ENCODE results near the gene ZNF672. TPM values are rescaled to one million over a fixed set of nuclear protein-coding genes. Genes with fewer than 3 reads are reported as not detected.
A peak's percentile ranks its signal among the peaks of the same experiment; 100 is the strongest.

Gene ZNF672
- total and polyA plus RNA-seq, 2 experiments from 2014 or later: 10.3 to 39.7 TPM

- peaks cover 32% of the 10 kb centered on the region for H3K4me1 Mint-ChIP-seq
- no peaks in the 10 kb centered on the region for H3K9me2 ChIP-seq (ENCODE audit: insufficient read depth)
- no peak overlapping the region; the same call in 2 of the 3 replicates for H3K4me3 Mint-ChIP-seq
- no peak overlapping the region for H3K4me2 ChIP-seq
- H3K4me1 ChIP-seq (ENCODE audit: insufficient read depth): 0 out of 2 replicates have a peak, but pooled peaks cover 5% of the 10 kb centered on the region
- peaks cover 4% of the 10 kb centered on the region for H4K20me1 ChIP-seq (replicated peaks; ENCODE audit: insufficient read depth)
- H3K27me3 ChIP-seq (ENCODE audit: insufficient read depth): no peaks in the 10 kb centered on the region
- no peak overlapping the region for H3K27ac ChIP-seq (ENCODE audit: low read depth)
- no peak for ATAC-seq
- H3K27me3 Mint-ChIP-seq (ENCODE audit: insufficient read depth, low read depth, poor library complexity): peaks cover 7% of the 10 kb centered on the region
- H3K36me3 ChIP-seq (ENCODE audit: insufficient read depth): peaks cover 6% of the 10 kb centered on the region; the same call in 1 of the 2 replicates
- TF ChIP-seq EZH2phosphoT487 (IDR thresholded peaks at IDR 0.05; ENCODE audit: unreplicated experiment) (no peak), CREB1 (CRISPR knock-in tag; IDR thresholded peaks at IDR 0.05; ENCODE audit: low read depth) (no peak), NANOG (IDR thresholded peaks at IDR 0.05; ENCODE audit: borderline replicate concordance) (no peak), JUNB (IDR thresholded peaks at IDR 0.05; ENCODE audit: unreplicated experiment) (no peak), REST (IDR thresholded peaks at IDR 0.05; ENCODE audit: unreplicated experiment) (no peak), EZH2 (IDR thresholded peaks at IDR 0.05; ENCODE audit: low read depth, unreplicated experiment) (no peak)
- TF ChIP-seq, protein P1, sequence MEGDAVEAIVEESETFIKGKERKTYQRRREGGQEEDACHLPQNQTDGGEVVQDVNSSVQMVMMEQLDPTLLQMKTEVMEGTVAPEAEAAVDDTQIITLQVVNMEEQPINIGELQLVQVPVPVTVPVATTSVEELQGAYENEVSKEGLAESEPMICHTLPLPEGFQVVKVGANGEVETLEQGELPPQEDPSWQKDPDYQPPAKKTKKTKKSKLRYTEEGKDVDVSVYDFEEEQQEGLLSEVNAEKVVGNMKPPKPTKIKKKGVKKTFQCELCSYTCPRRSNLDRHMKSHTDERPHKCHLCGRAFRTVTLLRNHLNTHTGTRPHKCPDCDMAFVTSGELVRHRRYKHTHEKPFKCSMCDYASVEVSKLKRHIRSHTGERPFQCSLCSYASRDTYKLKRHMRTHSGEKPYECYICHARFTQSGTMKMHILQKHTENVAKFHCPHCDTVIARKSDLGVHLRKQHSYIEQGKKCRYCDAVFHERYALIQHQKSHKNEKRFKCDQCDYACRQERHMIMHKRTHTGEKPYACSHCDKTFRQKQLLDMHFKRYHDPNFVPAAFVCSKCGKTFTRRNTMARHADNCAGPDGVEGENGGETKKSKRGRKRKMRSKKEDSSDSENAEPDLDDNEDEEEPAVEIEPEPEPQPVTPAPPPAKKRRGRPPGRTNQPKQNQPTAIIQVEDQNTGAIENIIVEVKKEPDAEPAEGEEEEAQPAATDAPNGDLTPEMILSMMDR (conservative IDR thresholded peaks at IDR 0.05; ENCODE audit: low read depth in 2 of 2): no peak
- H3F3A ChIP-seq (replicated peaks; ENCODE audit: low read depth): no peaks in the 10 kb centered on the region
- 0 out of 2 replicates have a peak overlapping the region, but pooled peaks have one; percentile 44 for H3K27ac Mint-ChIP-seq
- no peak overlapping the region for H3K4me3 ChIP-seq
- DNase-seq (ENCODE audit: low spot score): no peak
- peaks cover 28% of the 10 kb centered on the region for H3K79me2 ChIP-seq (replicated peaks; ENCODE audit: insufficient read depth)
- no peak overlapping the region for H2AFZ ChIP-seq
- peaks cover 66% of the 10 kb centered on the region for H3K36me3 Mint-ChIP-seq (ENCODE audit: low read depth)
- H3K9me3 Mint-ChIP-seq: no peaks in the 10 kb centered on the region; the same call in 2 of the 3 replicates
Observed at GRCh38 chr1:248816042-248816851, 21.8 kb upstream of the ZNF672 start.

DNA sequence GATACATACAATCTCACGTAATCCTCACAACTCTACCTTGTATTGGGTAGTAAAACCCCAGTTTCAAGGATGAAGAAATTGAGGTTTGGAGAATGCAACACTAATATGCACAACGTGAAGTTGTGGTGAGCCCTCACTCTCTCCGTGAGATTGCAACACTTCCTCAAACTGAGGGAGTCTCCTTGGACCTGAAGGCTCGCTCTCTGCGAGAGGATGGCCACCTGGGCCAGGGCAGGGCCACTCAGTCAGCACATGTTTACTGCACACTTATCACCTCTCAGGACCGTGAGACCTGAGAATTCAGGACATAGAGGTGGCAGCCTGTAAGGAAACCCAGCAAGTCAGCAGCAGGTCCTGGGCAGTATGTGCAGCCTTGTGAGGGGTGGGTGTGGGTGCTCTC lies 21.0 kb upstream of the ZNF672 start:
- 0 out of 2 replicates have a peak, but pooled peaks cover 5% of the 10 kb centered on the region for H3K4me1 ChIP-seq (ENCODE audit: insufficient read depth)
- Mint-ChIP-seq H3K36me3 (ENCODE audit: low read depth) (peaks cover 63% of the 10 kb centered on the region), H3K4me1 (peaks cover 32% of the 10 kb centered on the region), H3K4me3 (no peak overlapping the region), H3K27ac (no peak overlapping the region), H3K27me3 (ENCODE audit: insufficient read depth, low read depth, poor library complexity) (peaks cover 7% of the 10 kb centered on the region), H3K9me3 (no peaks in the 10 kb centered on the region)
- no peak overlapping the region for H3K27ac ChIP-seq (ENCODE audit: low read depth)
- ATAC-seq (no peak), DNase-seq (ENCODE audit: low spot score) (no peak)
- no peaks in the 10 kb centered on the region for H3F3A ChIP-seq (replicated peaks; ENCODE audit: low read depth)
- H3K79me2 ChIP-seq (replicated peaks; ENCODE audit: insufficient read depth): peaks cover 28% of the 10 kb centered on the region
- no peak overlapping the region for H3K4me3 ChIP-seq
- no peak overlapping the region for H2AFZ ChIP-seq
- peaks cover 6% of the 10 kb centered on the region; the same call in 1 of the 2 replicates for H3K36me3 ChIP-seq (ENCODE audit: insufficient read depth)
- H4K20me1 ChIP-seq (replicated peaks; ENCODE audit: insufficient read depth): peaks cover 4% of the 10 kb centered on the region
- no peak overlapping the region for H3K4me2 ChIP-seq
- no peaks in the 10 kb centered on the region for H3K9me2 ChIP-seq (ENCODE audit: insufficient read depth)
- H3K27me3 ChIP-seq (ENCODE audit: insufficient read depth): no peaks in the 10 kb centered on the region
- TF ChIP-seq EZH2 (IDR thresholded peaks at IDR 0.05; ENCODE audit: low read depth, unreplicated experiment) (no peak), CREB1 (CRISPR knock-in tag; IDR thresholded peaks at IDR 0.05; ENCODE audit: low read depth) (no peak), ZNF114 (CRISPR knock-in tag; IDR thresholded peaks at IDR 0.05) (no peak), EZH2phosphoT487 (IDR thresholded peaks at IDR 0.05; ENCODE audit: unreplicated experiment) (no peak), STAT1 (IDR thresholded peaks at IDR 0.05; ENCODE audit: unreplicated experiment) (no peak), ETS1 (IDR thresholded peaks at IDR 0.05) (no peak), ZNF331 (CRISPR knock-in tag; IDR thresholded peaks at IDR 0.05; ENCODE audit: low read depth) (no peak), REST (IDR thresholded peaks at IDR 0.05; ENCODE audit: unreplicated experiment) (no peak), POLR2AphosphoS5 (IDR thresholded peaks at IDR 0.05; ENCODE audit: low read depth) (no peak)
